Activated CD4-positive, alpha-beta T cell treated with anti-CD3 and anti-CD28 coated beads, Interleukin-2, amount 10 ng/mL, durations not matched to agents 7 days and 5 days (primary cell): ENCODE measurements around the gene ROBO1. TPM values are rescaled to one million over a fixed set of nuclear protein-coding genes. Genes with fewer than 3 reads are reported as not detected.

Source experiments
- CTCF ChIA-PET: fragments of 350-600 bp; sonication (Branson Sonifier 250); formaldehyde crosslinking; loops from one replicate; lab custom pipeline; 2021; ENCODE audit warnings: antibody characterized with exemption; lab: Charles Lee
- POLR2A ChIA-PET: fragments of 350-600 bp; sonication (Branson Sonifier 250); formaldehyde crosslinking; loops from one replicate; lab custom pipeline; 2021; ENCODE audit warnings: antibody characterized with exemption; lab: Charles Lee
- DNase-seq: peaks from one replicate; pipeline ENCODE4 v3.0.0-alpha.2; 2020
- H3K27ac Mint-ChIP-seq: one replicate; pipeline ENCODE4 v1.8.0; 2021; ENCODE audit warnings: mild to moderate bottlenecking, moderate library complexity, mixed read lengths
- H3K27me3 Mint-ChIP-seq: one replicate; pipeline ENCODE4 v1.8.0; 2021; ENCODE audit warnings: mixed read lengths
- H3K36me3 Mint-ChIP-seq: one replicate; pipeline ENCODE4 v1.8.0; 2021; ENCODE audit warnings: low read depth, mixed read lengths
- H3K4me1 Mint-ChIP-seq: one replicate; pipeline ENCODE4 v1.8.0; 2021; ENCODE audit warnings: mixed read lengths
- H3K4me3 Mint-ChIP-seq: one replicate; pipeline ENCODE4 v1.8.0; 2021; ENCODE audit warnings: mild to moderate bottlenecking, moderate library complexity, mixed read lengths
- H3K9me3 Mint-ChIP-seq: one replicate; pipeline ENCODE4 v1.8.0; 2021; ENCODE audit warnings: mixed read lengths
- total RNA-seq, 2 experiments: library from RNA; stranded (reverse); gene quantifications; one replicate each; pipeline ENCODE4 v1.2.3, GENCODE V29; 2021

Gene ROBO1
- total RNA-seq, 2 experiments from 2014 or later = 0.55 to 0.62 TPM

GRCh38 chr3:78839693-78840092, 928.1 kb downstream of the ROBO1 start:
- Mint-ChIP-seq H3K36me3 (no peaks in the 10 kb centered on the region), H3K27me3 (no peaks in the 10 kb centered on the region), H3K4me1 (no peaks in the 10 kb centered on the region), H3K27ac (no peak overlapping the region), H3K4me3 (no peak overlapping the region), H3K9me3 (peaks cover 3% of the 10 kb centered on the region)
- no peak for DNase-seq
- ChIA-PET POLR2A (no interaction called here), CTCF (no interaction called here)

GRCh38 chr3:78838362-78838761, 929.4 kb downstream of the ROBO1 start:
- CTCF ChIA-PET = no interaction called here
- POLR2A ChIA-PET = no interaction called here
- Mint-ChIP-seq H3K4me1 (no peaks in the 10 kb centered on the region), H3K9me3 (peaks cover 3% of the 10 kb centered on the region), H3K4me3 (no peak overlapping the region), H3K36me3 (no peaks in the 10 kb centered on the region), H3K27ac (no peak overlapping the region), H3K27me3 (no peaks in the 10 kb centered on the region)
- no peak for DNase-seq

- DNase-seq = no peak
- no peak overlapping the region for H3K4me3 Mint-ChIP-seq
- H3K27ac Mint-ChIP-seq = no peak overlapping the region
- H3K9me3 Mint-ChIP-seq = peaks cover 6% of the 10 kb centered on the region
- ChIA-PET POLR2A (no interaction called here), CTCF (no interaction called here)
- no peaks in the 10 kb centered on the region for H3K27me3 Mint-ChIP-seq
- H3K36me3 Mint-ChIP-seq = no peaks in the 10 kb centered on the region
- H3K4me1 Mint-ChIP-seq = no peaks in the 10 kb centered on the region
Observed at GRCh38 chr3:78834910-78835309, 932.9 kb downstream of the ROBO1 start.

GRCh38 chr3:78832785-78833204, 935.0 kb downstream of the ROBO1 start:
- Mint-ChIP-seq H3K36me3 (no peaks in the 10 kb centered on the region), H3K27me3 (no peaks in the 10 kb centered on the region), H3K27ac (no peak overlapping the region), H3K4me3 (no peak overlapping the region), H3K4me1 (no peaks in the 10 kb centered on the region), H3K9me3 (peaks cover 4% of the 10 kb centered on the region)
- ChIA-PET CTCF (no interaction called here), POLR2A (no interaction called here)
- DNase-seq = no peak

- no peak overlapping the region for H3K4me3 Mint-ChIP-seq
- ChIA-PET POLR2A (no interaction called here), CTCF (no interaction called here)
- H3K27me3 Mint-ChIP-seq = no peaks in the 10 kb centered on the region
- DNase-seq = no peak
- H3K4me1 Mint-ChIP-seq = no peaks in the 10 kb centered on the region
- no peak overlapping the region for H3K27ac Mint-ChIP-seq
- H3K36me3 Mint-ChIP-seq = no peaks in the 10 kb centered on the region
- peaks cover 4% of the 10 kb centered on the region for H3K9me3 Mint-ChIP-seq
Observed at GRCh38 chr3:78831446-78831972, 936.3 kb downstream of the ROBO1 start.

- ChIA-PET POLR2A (no interaction called here), CTCF (no interaction called here)
- Mint-ChIP-seq H3K4me3 (no peak overlapping the region), H3K27ac (no peak overlapping the region), H3K9me3 (peaks cover 4% of the 10 kb centered on the region), H3K4me1 (no peaks in the 10 kb centered on the region), H3K27me3 (no peaks in the 10 kb centered on the region), H3K36me3 (no peaks in the 10 kb centered on the region)
- no peak for DNase-seq
Observed at GRCh38 chr3:78830470-78830869, 937.3 kb downstream of the ROBO1 start.

- ChIA-PET POLR2A (no interaction called here), CTCF (no interaction called here)
- H3K4me3 Mint-ChIP-seq = no peak overlapping the region
- peaks cover 4% of the 10 kb centered on the region for H3K9me3 Mint-ChIP-seq
- DNase-seq = no peak
- no peak overlapping the region for H3K27ac Mint-ChIP-seq
- no peaks in the 10 kb centered on the region for H3K4me1 Mint-ChIP-seq
- H3K36me3 Mint-ChIP-seq = no peaks in the 10 kb centered on the region
- H3K27me3 Mint-ChIP-seq = no peaks in the 10 kb centered on the region
Observed at GRCh38 chr3:78827618-78828017, 940.2 kb downstream of the ROBO1 start.

GRCh38 chr3:78825858-78826215, 942.0 kb downstream of the ROBO1 start:
- Mint-ChIP-seq H3K9me3 (peaks cover 4% of the 10 kb centered on the region), H3K36me3 (no peaks in the 10 kb centered on the region)

GRCh38 chr3:78825118-78825857, 942.5 kb downstream of the ROBO1 start:
- POLR2A ChIA-PET = no interaction called here
- Mint-ChIP-seq H3K9me3 (peaks cover 3% of the 10 kb centered on the region), H3K4me1 (no peaks in the 10 kb centered on the region), H3K27ac (no peak overlapping the region), H3K36me3 (no peaks in the 10 kb centered on the region), H3K4me3 (no peak overlapping the region), H3K27me3 (no peaks in the 10 kb centered on the region)
- CTCF ChIA-PET = no interaction called here
- DNase-seq = no peak

More at GRCh38 chr3:78825858-78826215, 942.0 kb downstream of the ROBO1 start:
- ChIA-PET CTCF (no interaction called here), POLR2A (no interaction called here)
- H3K4me3 Mint-ChIP-seq = no peak overlapping the region
- DNase-seq = no peak
- no peak overlapping the region for H3K27ac Mint-ChIP-seq
- H3K27me3 Mint-ChIP-seq = no peaks in the 10 kb centered on the region
- no peaks in the 10 kb centered on the region for H3K4me1 Mint-ChIP-seq

- ChIA-PET CTCF (no interaction called here), POLR2A (no interaction called here)
- Mint-ChIP-seq H3K9me3 (no peaks in the 10 kb centered on the region), H3K27ac (no peak overlapping the region), H3K27me3 (no peaks in the 10 kb centered on the region), H3K4me1 (no peaks in the 10 kb centered on the region), H3K4me3 (no peak overlapping the region), H3K36me3 (no peaks in the 10 kb centered on the region)
- no peak for DNase-seq
Observed at GRCh38 chr3:78823859-78824258, 943.9 kb downstream of the ROBO1 start.

GRCh38 chr3:78823434-78823833, 944.4 kb downstream of the ROBO1 start:
- no peak overlapping the region for H3K4me3 Mint-ChIP-seq
- ChIA-PET CTCF (no interaction called here), POLR2A (no interaction called here)
- no peaks in the 10 kb centered on the region for H3K36me3 Mint-ChIP-seq
- H3K27me3 Mint-ChIP-seq = no peaks in the 10 kb centered on the region
- no peak for DNase-seq
- H3K4me1 Mint-ChIP-seq = no peaks in the 10 kb centered on the region
- no peak overlapping the region for H3K27ac Mint-ChIP-seq
- no peaks in the 10 kb centered on the region for H3K9me3 Mint-ChIP-seq

- no peak for DNase-seq
- POLR2A ChIA-PET = no interaction called here
- H3K4me3 Mint-ChIP-seq = no peak overlapping the region
Observed at GRCh38 chr3:78822726-78823125, 945.1 kb downstream of the ROBO1 start.

GRCh38 chr3:78820542-78820941, 947.3 kb downstream of the ROBO1 start:
- no peaks in the 10 kb centered on the region for H3K4me1 Mint-ChIP-seq
- H3K27me3 Mint-ChIP-seq = no peaks in the 10 kb centered on the region
- H3K27ac Mint-ChIP-seq = no peak overlapping the region
- H3K9me3 Mint-ChIP-seq = no peaks in the 10 kb centered on the region
- H3K4me3 Mint-ChIP-seq = no peak overlapping the region
- POLR2A ChIA-PET = no interaction called here
- no peak for DNase-seq
- CTCF ChIA-PET = interaction anchor here (0.7 kb wide), 1 partner anchor 187 kb away, joined by 3 read pairs; no protein-coding TSS in a partner anchor
- no peaks in the 10 kb centered on the region for H3K36me3 Mint-ChIP-seq

More at GRCh38 chr3:78822726-78823125, 945.1 kb downstream of the ROBO1 start:
- H3K27ac Mint-ChIP-seq = no peak overlapping the region
- no peaks in the 10 kb centered on the region for H3K36me3 Mint-ChIP-seq
- H3K4me1 Mint-ChIP-seq = no peaks in the 10 kb centered on the region
- CTCF ChIA-PET = no interaction called here
- no peaks in the 10 kb centered on the region for H3K9me3 Mint-ChIP-seq
- no peaks in the 10 kb centered on the region for H3K27me3 Mint-ChIP-seq
